H1 (cell line): ENCODE data around the gene PRKAR1B. TPM values are rescaled to one million over a fixed set of nuclear protein-coding genes. Genes with fewer than 3 reads are reported as not detected.
A peak's percentile ranks its signal among the peaks of the same experiment; 100 is the strongest.

Source experiments
- CTCF ChIA-PET: fragments of 300-600 bp; sonication (Branson Sonifier 250); formaldehyde crosslinking; loops from one replicate; lab custom pipeline; 2021; ENCODE audit not compliant: partially characterized antibody; lab: Charles Lee
- POLR2A ChIA-PET: fragments of 300-600 bp; sonication (Branson Sonifier 250); formaldehyde crosslinking; loops from one replicate; lab custom pipeline; 2021; ENCODE audit warnings: inconsistent platforms; ENCODE audit not compliant: partially characterized antibody; lab: Charles Lee
- DNase-seq, 2 experiments: peaks; one replicate each; pipeline versions ENCODE4 v3.0.0 to v3.0.0-alpha.2; 2010 to 2022; ENCODE audit warnings: low spot score in 2 of 2, low read depth in 1 of 2, mixed read lengths in 1 of 2
- FAIRE-seq: peaks from 2 replicates; lab custom pipeline; 2011; peaks lifted over from hg19 to GRCh38; lab: Jason Lieb, UNC
- H2AFZ ChIP-seq: 2 replicates; pipeline ENCODE4 v1.8.1; 2012; ENCODE audit warnings: low read length, inconsistent platforms
- H2AK5ac ChIP-seq: 2 replicates; pipeline ENCODE4 v1.6.1; 2013; ENCODE audit warnings: low read depth, low read length
- H2BK120ac ChIP-seq: replicated peaks from 2 replicates; pipeline ENCODE3; 2013; ENCODE audit warnings: low read depth, low read length, inconsistent platforms
- H2BK12ac ChIP-seq: 2 replicates; pipeline ENCODE4 v1.6.1; 2013; ENCODE audit warnings: low read depth, low read length
- H2BK15ac ChIP-seq: 2 replicates; pipeline ENCODE4 v1.6.1; 2013; ENCODE audit warnings: low read length
- H2BK20ac ChIP-seq: 2 replicates; pipeline ENCODE4 v1.6.1; 2013; ENCODE audit warnings: low read length
- H2BK5ac ChIP-seq: 2 replicates; pipeline ENCODE4 v1.6.1; 2013; ENCODE audit warnings: low read depth, low read length
- H3K14ac ChIP-seq: 2 replicates; pipeline ENCODE4 v1.6.1; 2013; ENCODE audit warnings: inconsistent platforms; ENCODE audit not compliant: insufficient read length
- H3K18ac ChIP-seq: 2 replicates; pipeline ENCODE4 v1.6.1; 2013; ENCODE audit warnings: low read length; ENCODE audit errors: extremely low read depth
- H3K23ac ChIP-seq: 2 replicates; pipeline ENCODE4 v1.6.1; 2013; ENCODE audit warnings: inconsistent platforms; ENCODE audit not compliant: insufficient read length
- H3K23me2 ChIP-seq: 2 replicates; pipeline ENCODE4 v1.6.1; 2013; ENCODE audit warnings: low read depth, low read length
- H3K27ac ChIP-seq: 2 replicates; pipeline ENCODE4 v1.6.1; 2011; ENCODE audit warnings: low read depth, low read length, inconsistent platforms
- H3K27me3 ChIP-seq, 4 experiments: replicated peaks in 1 of 4; 1 replicate in 1 of 4; 2 replicates in 3 of 4; pipeline versions ENCODE4 v1.6.1 to v1.8.1; 2011 to 2013; ENCODE audit warnings: low read length in 3 of 4, mild to moderate bottlenecking in 3 of 4, inconsistent platforms in 2 of 4, mixed read lengths in 2 of 4, moderate library complexity in 1 of 4; ENCODE audit not compliant: control insufficient read depth in 3 of 4, insufficient read depth in 3 of 4; ENCODE audit errors: extremely low read depth in 1 of 4
- H3K36me3 ChIP-seq, 4 experiments: 2 replicates each; pipeline versions ENCODE4 v1.6.1 to v1.8.1; 2011 to 2013; ENCODE audit warnings: mild to moderate bottlenecking in 4 of 4, low read length in 3 of 4, moderate library complexity in 2 of 4, control low read depth in 1 of 4, inconsistent platforms in 1 of 4; ENCODE audit not compliant: insufficient read depth in 4 of 4, control insufficient read depth in 2 of 4
- H3K4ac ChIP-seq: replicated peaks from 2 replicates; pipeline ENCODE3; 2013; ENCODE audit warnings: low read length, low read depth, mixed read lengths, inconsistent platforms; ENCODE audit not compliant: insufficient read length
- H3K4me1 ChIP-seq, 4 experiments: replicated peaks in 1 of 4; 1 replicate in 1 of 4; 2 replicates in 3 of 4; pipeline versions ENCODE4 v1.6.1 to v1.8.1; 2011 to 2013; ENCODE audit warnings: low read length in 3 of 4, inconsistent platforms in 2 of 4, mixed read lengths in 1 of 4; ENCODE audit not compliant: insufficient read depth in 4 of 4, control insufficient read depth in 3 of 4
- H3K4me2 ChIP-seq, 2 experiments: 2 replicates each; pipeline versions ENCODE4 v1.6.1 to v1.8.1; 2011 to 2013; ENCODE audit warnings: low read depth in 2 of 2, low read length in 2 of 2, control low read depth in 1 of 2, inconsistent platforms in 1 of 2, mild to moderate bottlenecking in 1 of 2; ENCODE audit not compliant: insufficient read depth in 1 of 2
- H3K4me3 ChIP-seq, 4 experiments: fragments of 200-600, 300-600 bp in 1 of 4; sonication (generic), shearing (Covaris generic), sonication (Bioruptor Twin) in 1 of 4; 2 replicates each; pipeline versions ENCODE4 v1.5.1 to v1.8.1; 2011 to 2016; ENCODE audit warnings: low read length in 4 of 4, low read depth in 3 of 4, control low read depth in 2 of 4, inconsistent platforms in 2 of 4, mild to moderate bottlenecking in 2 of 4, mixed read lengths in 1 of 4, moderate library complexity in 1 of 4; ENCODE audit not compliant: insufficient read depth in 2 of 4; ENCODE audit errors: extremely low read depth in 1 of 4
- H3K56ac ChIP-seq: replicated peaks from 2 replicates; pipeline ENCODE3; 2013; ENCODE audit warnings: low read depth, mild to moderate bottlenecking, mixed read lengths, low read length, inconsistent platforms; ENCODE audit not compliant: insufficient read length
- H3K79me1 ChIP-seq: 2 replicates; pipeline ENCODE4 v1.6.1; 2013; ENCODE audit warnings: low read depth, low read length, control low read depth
- H3K79me2 ChIP-seq, 2 experiments: 2 replicates each; pipeline versions ENCODE4 v1.6.1 to v1.8.1; 2012 to 2013; ENCODE audit warnings: low read length in 2 of 2, mild to moderate bottlenecking in 2 of 2, inconsistent platforms in 1 of 2; ENCODE audit not compliant: insufficient read depth in 2 of 2, control insufficient read depth in 1 of 2
- H3K9ac ChIP-seq, 4 experiments: replicated peaks in 1 of 4; 1 replicate in 1 of 4; 2 replicates in 3 of 4; pipeline versions ENCODE4 v1.6.1 to v1.8.1; 2011 to 2013; ENCODE audit warnings: low read depth in 3 of 4, low read length in 3 of 4, control low read depth in 2 of 4, mild to moderate bottlenecking in 2 of 4, moderate library complexity in 2 of 4, inconsistent platforms in 1 of 4; ENCODE audit errors: extremely low read depth in 1 of 4
- H3K9me3 ChIP-seq, 2 experiments: 2 replicates each; pipeline versions ENCODE4 v1.6.1 to v1.8.1; 2012 to 2013; ENCODE audit warnings: mild to moderate bottlenecking in 2 of 2, moderate library complexity in 2 of 2, control low read depth in 1 of 2, inconsistent platforms in 1 of 2, low read depth in 1 of 2, low read length in 1 of 2, mixed read lengths in 1 of 2; ENCODE audit not compliant: insufficient read depth in 2 of 2
- H4K20me1 ChIP-seq, 2 experiments: replicated peaks in 1 of 2; 2 replicates each; pipeline versions ENCODE3 to v1.8.1; 2011 to 2013; ENCODE audit warnings: inconsistent platforms in 2 of 2, low read length in 2 of 2, mild to moderate bottlenecking in 1 of 2; ENCODE audit not compliant: insufficient read depth in 2 of 2, control insufficient read depth in 1 of 2
- H4K5ac ChIP-seq: 2 replicates; pipeline ENCODE4 v1.6.1; 2013; ENCODE audit warnings: low read length, low read depth, mixed read lengths, inconsistent platforms; ENCODE audit not compliant: insufficient read length
- H4K8ac ChIP-seq: 2 replicates; pipeline ENCODE4 v1.8.0; 2013; ENCODE audit warnings: mild to moderate bottlenecking, moderate library complexity, low read length, inconsistent platforms; ENCODE audit not compliant: insufficient read depth; ENCODE audit errors: extremely low read depth
- H4K91ac ChIP-seq: replicated peaks from 2 replicates; pipeline ENCODE3; 2013; ENCODE audit warnings: low read length, mixed read lengths, inconsistent platforms; ENCODE audit not compliant: insufficient read length
- ATF3 ChIP-seq: IDR thresholded peaks from 2 replicates; pipeline ENCODE4 v1.6.1; 2011; ENCODE audit warnings: low read depth, mild to moderate bottlenecking, low read length; ENCODE audit not compliant: insufficient read depth
- CBX5 ChIP-seq: fragments of 300-800, 300-1000 bp; sonication (generic); IDR thresholded peaks from 2 replicates; pipeline ENCODE4 v1.7.1; 2016; ENCODE audit warnings: antibody characterized with exemption, low read length, low read depth
- CHD1 ChIP-seq: IDR thresholded peaks from 2 replicates; pipeline ENCODE4 v1.6.1; 2012; ENCODE audit warnings: low read depth, low read length, improper control_type of control experiment
- CTCF ChIP-seq, 3 experiments: IDR thresholded peaks; 1 replicate in 2 of 3; 2 replicates in 1 of 3; pipeline versions ENCODE4 v1.5.1 to v1.6.1; 2011; ENCODE audit warnings: low read length in 3 of 3, mild to moderate bottlenecking in 3 of 3, inconsistent platforms in 2 of 3, low read depth in 1 of 3, moderate library complexity in 1 of 3; ENCODE audit not compliant: insufficient read depth in 1 of 3; ENCODE audit errors: control extremely low read depth in 1 of 3
- NANOG ChIP-seq: IDR thresholded peaks from 2 replicates; pipeline ENCODE4 v1.6.1; 2011; ENCODE audit warnings: low read length, low read depth, mild to moderate bottlenecking, inconsistent platforms; ENCODE audit not compliant: insufficient read depth, poor library complexity, severe bottlenecking
- SAP30 ChIP-seq: fragments of 300-600 bp; sonication (generic); IDR thresholded peaks from 2 replicates; pipeline ENCODE4 v1.7.1; 2012; ENCODE audit warnings: low read length, moderate library complexity, mild to moderate bottlenecking, inconsistent platforms; ENCODE audit not compliant: insufficient read depth, insufficient replicate concordance
- SP1 ChIP-seq: IDR thresholded peaks from 2 replicates; pipeline ENCODE4 v1.6.1; 2011; ENCODE audit warnings: low read depth, low read length
- SP2 ChIP-seq: IDR thresholded peaks from 2 replicates; pipeline ENCODE4 v1.6.1; 2012; ENCODE audit warnings: mild to moderate bottlenecking, low read length, inconsistent platforms
- SRF ChIP-seq: IDR thresholded peaks from 2 replicates; pipeline ENCODE4 v1.6.1; 2011; ENCODE audit warnings: mild to moderate bottlenecking, low read depth, low read length, moderate library complexity
- TAF7 ChIP-seq: optimal IDR thresholded peaks from 2 replicates; pipeline ENCODE3; 2011; ENCODE audit warnings: low read depth, mild to moderate bottlenecking, inconsistent platforms, low read length, moderate library complexity, borderline replicate concordance
- YY1 ChIP-seq: IDR thresholded peaks from 2 replicates; pipeline ENCODE4 v1.6.1; 2011; ENCODE audit warnings: low read depth, mild to moderate bottlenecking, low read length
- WGBS, 2 experiments: shearing (Covaris generic) in 1 of 2; methylation state at CpG; one replicate each; pipeline versions ENCODE4 v1.1.6 to v1.1.7; 2013 to 2015; ENCODE audit warnings: low lambda C conversion rate in 2 of 2, mixed read lengths in 2 of 2, inconsistent platforms in 1 of 2, low coverage in 1 of 2, missing lambda C conversion rate in 1 of 2; ENCODE audit not compliant: insufficient replicate concordance in 2 of 2, insufficient coverage in 1 of 2, insufficient read length in 1 of 2; ENCODE audit errors: extremely low coverage in 1 of 2, missing lambda C conversion rate in 1 of 2; 5-methylcytosine and 5-hydroxymethylcytosine counted together
- polyA plus RNA-seq, 7 experiments: library from polyadenylated mRNA; depleted of rRNA in 3 of 7; stranded (reverse) in 5 of 7; unstranded in 2 of 7; fragments of >200 nt in 5 of 7; fragments of 200-250 nt in 2 of 7; gene quantifications; 1 replicate in 5 of 7; 2 replicates in 1 of 7; 4 replicates in 1 of 7; pipeline versions ENCODE4 v1.2.1 to v1.2.3, GENCODE V29; 2011 to 2013; ENCODE audit warnings: missing spikeins in 2 of 7, mixed read lengths in 2 of 7
- total RNA-seq: library from RNA; stranded (reverse); fragmentation: NEBNext Ultra II Directional; extraction: Animal tissue kit (Norgen Biotek cat#: 25700); gene quantifications from 2 replicates; pipeline ENCODE4 v1.2.1, GENCODE V29; 2021

The PRKAR1B gene
- total and polyA plus RNA-seq, 2 of the 8 experiments (the other 6 are each of a cell fraction or from before 2014, with no cell fraction given): 12.3 to 55.7 TPM

- Histone ChIP-seq H3K14ac (no peak overlapping the region), H3K79me1 (no peaks in the 10 kb centered on the region), H3K9ac (no peak overlapping the region), H2BK20ac (no peak overlapping the region), H3K4me3 (no peak overlapping the region), H3K36me3 (peaks cover 11 to 30% (median 19%) of the 10 kb centered on the region in 4 experiments; a peak in 7 of 8 replicates), H2BK120ac (no peak overlapping the region), H4K91ac (no peak overlapping the region), H3K4me1 (no peaks in the 10 kb centered on the region), H3K23ac (no peak overlapping the region), H3K9me3 (no peaks in the 10 kb centered on the region), H4K8ac (no peak overlapping the region), H3K56ac (no peak overlapping the region), H2AFZ (no peak overlapping the region), H2BK5ac (0 out of 2 replicates have a peak overlapping the region, but pooled peaks have one; percentile 35), H2BK12ac (no peak overlapping the region), H2BK15ac (no peak overlapping the region), H3K27me3 (no peaks in the 10 kb centered on the region), H3K27ac (no peak overlapping the region), H3K23me2 (no peaks in the 10 kb centered on the region), H3K18ac (no peak overlapping the region), H3K79me2 (peaks cover 0 to 5% of the 10 kb centered on the region in 2 experiments; a peak in 1 of 4 replicates), H2AK5ac (no peak overlapping the region), H4K5ac (no peak overlapping the region), H3K4me2 (no peak overlapping the region), H3K4ac (no peak overlapping the region), H4K20me1 (peaks cover 1 to 17% of the 10 kb centered on the region in 2 experiments)
- WGBS, 2 experiments: 94% methylated on average over 17 of the region's 17 CpGs; no CpG with 5 or more reads in 1 of the 2 experiments
- POLR2A ChIA-PET: no interaction called here
- CTCF ChIA-PET: no interaction called here
- no peak for FAIRE-seq
- DNase-seq: no peak
- TF ChIP-seq SAP30 (no peak), YY1 (no peak), TAF7 (no peak), CTCF (IDR thresholded peaks at IDR 0.05; ENCODE audit: control extremely low read depth in 1 of 3, insufficient read depth in 1 of 3, low read depth in 1 of 3, low read length in 3 of 3) (no peak), CHD1 (no peak), NANOG (no peak), SP1 (no peak), ATF3 (no peak), SP2 (no peak), SRF (no peak), CBX5 (no peak)
Measured at GRCh38 chr7:753190-753589, 26.1 kb upstream of the PRKAR1B start.
